HG03571 (cell line): ENCODE results near the gene RHOB.

Source experiments
- ATAC-seq: cut with Tn5 transposase; IDR thresholded peaks from one replicate; pipeline ENCODE4 v1.9.1; 2021; ENCODE audit not compliant: unreplicated experiment

RHOB gene

GRCh38 chr2:20436716-20437470, 10.0 kb upstream of the RHOB start:
- no peak for ATAC-seq

DNA sequence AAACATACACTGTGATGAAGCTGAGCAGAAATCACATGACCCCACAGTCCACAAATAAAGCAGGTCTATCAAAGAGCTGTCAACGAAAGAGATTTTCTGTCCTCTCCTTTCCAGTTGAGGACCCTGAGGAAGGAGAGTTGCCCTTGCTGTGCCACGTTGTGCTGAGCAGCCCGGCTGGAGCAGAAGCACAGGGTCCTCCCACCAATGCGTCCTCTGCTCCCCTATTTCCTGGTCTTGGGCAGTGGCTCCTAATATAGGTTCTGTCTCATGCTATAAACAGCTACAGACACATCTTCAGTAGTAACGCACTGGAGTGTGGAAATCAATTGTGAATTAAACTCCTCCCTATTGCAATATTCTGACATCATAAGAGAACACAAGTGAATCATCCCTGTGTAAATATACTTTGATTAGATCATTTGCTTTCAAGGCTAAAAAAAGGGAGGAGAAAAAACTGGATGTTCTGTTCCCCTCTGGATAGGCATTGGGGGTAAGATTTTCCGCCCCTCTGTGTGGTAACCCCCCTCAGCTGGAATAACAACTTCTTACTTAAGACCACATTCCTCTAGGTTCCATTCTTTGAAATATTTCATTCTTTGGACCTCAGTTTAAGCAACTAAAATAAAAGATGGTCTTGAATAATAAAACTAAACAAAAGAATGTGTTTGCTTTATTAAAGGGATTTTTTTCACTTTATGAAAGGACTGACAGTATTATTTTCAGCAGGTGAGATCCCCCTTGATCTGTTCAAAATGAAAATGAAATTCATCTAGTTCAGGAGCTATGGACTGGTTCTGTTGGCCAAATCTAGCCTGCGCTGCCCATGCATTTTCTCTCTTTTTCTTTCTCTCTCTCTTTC, 8.3 kb upstream of the RHOB start:
- no peak for ATAC-seq

DNA sequence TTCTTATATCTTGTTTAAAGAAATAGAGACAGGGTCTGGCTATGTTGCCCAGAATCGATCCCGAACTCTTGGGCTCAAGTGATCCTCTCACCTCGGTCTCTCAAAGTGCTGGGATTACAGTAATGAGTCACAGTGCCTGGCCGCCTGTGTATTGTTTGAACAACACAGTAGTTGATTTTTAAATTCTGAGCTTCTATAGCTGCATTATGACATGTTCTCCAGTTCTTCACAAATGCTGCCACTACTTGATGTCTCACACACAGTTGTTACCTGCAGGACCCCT, 7.7 kb upstream of the RHOB start:
- no peak for ATAC-seq

DNA sequence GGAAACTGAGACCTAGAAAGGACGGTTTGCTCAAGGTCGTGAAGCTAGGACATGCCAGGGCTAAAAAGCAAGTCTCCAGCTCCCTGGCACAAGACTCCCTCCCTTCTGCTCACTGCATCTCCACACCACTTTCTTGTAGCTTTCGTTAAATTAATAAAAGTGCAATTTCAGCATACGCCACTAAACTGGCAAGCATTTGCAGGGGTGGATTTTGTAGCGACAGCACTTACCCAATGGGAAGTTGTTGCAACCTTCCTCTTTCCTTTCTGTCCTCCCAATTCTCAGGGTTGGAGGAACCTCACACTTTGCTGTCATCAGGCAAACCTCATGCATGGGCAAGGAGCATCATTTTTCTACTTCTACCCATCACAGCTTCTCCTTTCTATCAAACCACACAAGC, 7.4 kb upstream of the RHOB start:
- no peak for ATAC-seq

DNA sequence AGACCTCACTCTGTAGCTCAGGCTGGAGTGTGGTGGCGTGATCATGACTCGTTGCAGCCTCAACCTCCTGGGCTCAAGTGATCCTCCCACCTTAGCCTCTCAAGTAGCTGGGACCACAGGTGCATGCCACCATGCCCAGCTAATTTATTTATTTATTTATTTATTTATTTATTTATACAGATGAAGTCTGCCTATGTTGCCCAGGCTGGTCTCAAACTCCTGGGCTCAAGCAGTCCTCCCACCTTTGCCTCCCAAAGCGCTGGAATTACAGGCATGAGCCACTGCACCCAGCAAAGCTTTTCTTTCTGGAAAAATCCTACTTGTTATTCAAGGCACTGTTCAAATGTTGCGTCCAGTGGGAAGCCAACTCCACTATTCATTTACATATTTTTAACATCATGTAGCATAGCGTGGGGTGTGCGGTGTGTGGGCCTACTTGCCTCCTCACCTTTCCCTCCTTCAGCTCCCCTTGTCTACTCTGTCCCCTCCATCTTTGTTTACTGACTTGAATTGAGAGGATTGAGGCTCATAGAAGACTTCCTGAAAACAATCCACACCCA, 6.8 kb upstream of the RHOB start:
- no peak for ATAC-seq

DNA sequence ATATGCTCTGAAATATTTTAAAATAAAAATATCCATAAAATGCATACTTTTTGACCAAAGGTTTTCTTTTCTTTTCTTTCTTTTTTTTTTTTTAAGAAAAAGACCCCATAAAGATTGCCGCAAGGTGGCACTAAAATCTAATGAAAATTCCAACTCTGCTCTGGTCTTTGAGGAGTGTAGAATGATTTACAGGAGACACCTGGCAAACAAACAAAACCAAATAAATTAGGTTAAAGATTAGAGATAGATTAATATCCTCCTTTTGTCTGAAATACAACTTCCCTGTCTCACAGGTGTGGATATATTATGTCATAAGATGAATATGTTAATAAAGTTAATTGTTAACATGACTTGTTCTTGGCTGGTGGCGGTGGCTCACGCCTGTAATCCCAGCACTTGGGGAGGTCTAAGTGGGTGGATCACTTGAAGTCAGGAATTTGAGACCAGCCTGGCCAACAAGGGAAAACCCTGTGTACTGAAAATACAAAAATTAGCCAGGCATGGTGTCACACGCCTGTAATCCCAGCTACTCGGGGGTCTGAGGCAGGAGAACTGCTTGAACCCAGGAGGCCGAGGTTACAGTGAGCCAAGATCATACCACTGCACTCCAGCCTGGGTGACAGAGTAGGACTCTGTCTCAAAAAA, 3.5 kb upstream of the RHOB start:
- ATAC-seq, result no peak

GRCh38 chr2:20444101-20444992, 2.5 kb upstream of the RHOB start:
- ATAC-seq, result no peak

- no peak for ATAC-seq
Observed at GRCh38 chr2:20444993-20445910, 1.6 kb upstream of the RHOB start.

DNA sequence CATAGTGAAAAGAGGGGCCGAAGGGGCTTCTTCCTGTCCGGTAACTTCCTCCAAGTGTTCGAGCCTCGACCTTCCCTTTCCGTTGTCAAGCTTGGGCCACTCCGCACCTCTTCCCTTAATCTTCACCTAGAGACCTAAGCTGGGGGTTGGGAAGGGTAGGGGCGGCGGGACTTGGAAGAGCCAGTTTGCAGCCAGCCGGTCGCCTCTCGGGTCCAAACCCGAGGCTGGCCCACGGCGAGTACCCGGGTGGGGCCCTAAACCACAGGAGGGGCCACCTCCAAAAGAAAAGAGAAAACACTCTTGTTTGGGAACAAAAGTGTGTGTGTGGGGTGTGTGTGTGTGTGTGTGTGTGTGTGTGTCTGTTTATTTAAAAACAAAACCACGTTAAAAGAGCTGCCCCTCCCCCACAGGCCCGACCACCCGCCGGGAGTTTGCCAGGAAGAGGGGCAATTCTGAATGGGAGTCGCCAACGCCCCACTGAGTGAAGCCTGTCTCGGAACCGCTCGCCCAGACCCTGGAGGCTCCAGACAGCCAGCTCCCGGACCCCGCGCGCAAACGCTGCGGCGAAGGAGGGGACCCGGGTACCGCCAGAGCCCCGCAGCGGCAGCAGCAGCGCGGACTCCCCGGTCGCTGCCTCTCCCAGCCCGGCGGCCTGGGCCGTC, 488 bp upstream of the RHOB start:
- ATAC-seq, result no peak

DNA sequence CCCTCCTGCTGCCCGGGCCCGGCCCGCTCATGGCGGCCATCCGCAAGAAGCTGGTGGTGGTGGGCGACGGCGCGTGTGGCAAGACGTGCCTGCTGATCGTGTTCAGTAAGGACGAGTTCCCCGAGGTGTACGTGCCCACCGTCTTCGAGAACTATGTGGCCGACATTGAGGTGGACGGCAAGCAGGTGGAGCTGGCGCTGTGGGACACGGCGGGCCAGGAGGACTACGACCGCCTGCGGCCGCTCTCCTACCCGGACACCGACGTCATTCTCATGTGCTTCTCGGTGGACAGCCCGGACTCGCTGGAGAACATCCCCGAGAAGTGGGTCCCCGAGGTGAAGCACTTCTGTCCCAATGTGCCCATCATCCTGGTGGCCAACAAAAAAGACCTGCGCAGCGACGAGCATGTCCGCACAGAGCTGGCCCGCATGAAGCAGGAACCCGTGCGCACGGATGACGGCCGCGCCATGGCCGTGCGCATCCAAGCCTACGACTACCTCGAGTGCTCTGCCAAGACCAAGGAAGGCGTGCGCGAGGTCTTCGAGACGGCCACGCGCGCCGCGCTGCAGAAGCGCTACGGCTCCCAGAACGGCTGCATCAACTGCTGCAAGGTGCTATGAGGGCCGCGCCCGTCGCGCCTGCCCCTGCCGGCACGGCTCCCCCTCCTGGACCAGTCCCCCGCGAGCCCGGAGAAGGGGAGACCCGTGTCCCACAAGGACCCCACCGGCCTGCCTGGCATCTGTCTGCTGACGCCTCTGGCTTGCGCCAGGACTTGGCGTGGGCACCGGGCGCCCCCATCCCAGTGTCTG, 767 bp downstream of the RHOB start:
- peak; percentile 6 for ATAC-seq

GRCh38 chr2:20448246-20448976, 1.5 kb downstream of the RHOB start:
- ATAC-seq, result no peak

GRCh38 chr2:20448977-20449306, 2.1 kb downstream of the RHOB start:
- ATAC-seq, result no peak

DNA sequence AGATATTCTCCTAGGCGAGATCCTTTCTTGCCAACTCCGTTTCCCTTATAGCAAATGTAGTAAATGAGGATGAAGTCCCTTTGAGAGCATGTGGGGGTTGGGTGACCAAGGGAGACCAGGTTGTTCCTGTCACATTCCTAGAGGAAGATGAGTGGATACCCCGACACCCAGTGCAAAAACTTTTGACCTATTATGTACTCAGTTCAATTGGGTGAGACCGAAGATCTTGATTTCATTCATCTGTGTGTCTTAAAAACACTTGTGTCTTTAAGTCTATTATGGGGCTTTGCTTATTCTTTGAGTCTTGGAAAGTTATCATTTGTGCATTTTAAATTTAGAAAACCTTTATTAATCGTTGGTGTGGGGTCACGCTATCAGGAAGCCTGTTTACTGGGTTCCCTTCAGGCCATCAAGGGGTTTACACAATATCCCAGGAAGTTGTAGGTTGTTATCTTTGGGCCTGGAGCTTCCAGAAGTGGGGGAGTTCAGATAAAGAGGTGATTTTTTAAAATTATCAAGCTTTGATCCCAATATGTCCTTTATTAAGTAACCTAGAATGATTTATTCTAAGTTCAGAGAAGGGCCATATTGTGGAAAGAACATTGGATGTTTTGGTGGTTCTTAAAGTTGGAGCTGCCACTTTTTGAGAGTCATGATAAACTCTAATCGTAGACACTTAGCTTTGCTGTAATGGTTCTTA, 2.8 kb downstream of the RHOB start:
- ATAC-seq, result no peak

- no peak for ATAC-seq
Observed at GRCh38 chr2:20450201-20450999, 3.5 kb downstream of the RHOB start.

GRCh38 chr2:20451000-20451290, 4.1 kb downstream of the RHOB start:
- no peak for ATAC-seq

DNA sequence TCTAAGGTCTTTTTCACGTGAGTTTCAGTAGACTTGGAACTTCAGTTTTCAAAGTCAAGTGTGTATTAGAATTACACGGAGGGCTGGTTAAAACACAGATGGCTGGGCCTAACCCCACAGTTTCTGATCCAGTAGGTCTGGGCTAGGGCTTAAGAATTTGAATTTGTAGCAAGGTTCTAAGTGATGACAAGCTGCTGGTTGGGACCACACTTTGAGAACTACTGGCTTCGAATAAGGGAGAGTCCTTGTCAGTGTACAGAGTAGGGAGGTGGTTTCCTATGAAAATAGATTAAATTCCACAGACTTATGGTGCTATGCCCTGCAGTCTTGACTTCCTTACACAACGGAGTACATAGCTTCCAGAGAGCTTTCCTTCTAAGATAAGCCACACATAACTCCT, 4.5 kb downstream of the RHOB start:
- ATAC-seq, result no peak
